HG03378 (cell line): ENCODE data around the gene ZNF333.
"Not testable (repeated sequence)": the region's sequence is repeated elsewhere in the genome, so short reads cannot be mapped to it uniquely, and the experiment has no call there.

Experiments
- ATAC-seq: cut with Tn5 transposase; IDR thresholded peaks from one replicate; pipeline ENCODE4 v1.9.1; 2021; ENCODE audit warnings: mild to moderate bottlenecking, moderate library complexity; ENCODE audit not compliant: unreplicated experiment

The ZNF333 gene

GRCh38 chr19:14695471-14695870, 5.6 kb downstream of the ZNF333 start:
- ATAC-seq, result no peak

GRCh38 chr19:14699641-14700040, 9.8 kb downstream of the ZNF333 start:
- ATAC-seq, result no peak

- ATAC-seq, result no peak
These were observed 11.0 kb downstream of the ZNF333 start for GRCh38 chr19:14700711-14701375.

DNA sequence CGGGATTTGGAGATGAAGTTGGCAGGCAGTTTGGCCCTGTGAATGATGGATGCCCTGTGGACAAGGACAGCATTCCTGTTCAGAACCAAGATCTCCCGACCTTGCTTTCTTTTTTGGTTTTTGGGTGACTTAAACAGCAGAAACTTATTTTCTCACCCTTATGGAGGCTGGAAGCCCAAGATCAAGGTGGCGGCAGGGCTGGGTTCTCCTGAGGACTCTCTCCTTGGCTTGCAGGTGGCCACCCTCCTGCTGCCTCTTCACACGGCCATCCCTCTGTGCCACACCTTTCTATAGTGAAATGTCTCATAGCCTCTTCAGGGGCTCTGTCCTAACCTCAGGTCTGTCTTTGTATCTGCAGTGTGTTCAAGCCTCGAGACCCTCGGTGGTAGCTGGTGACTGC, 14.0 kb downstream of the ZNF333 start:
- ATAC-seq, result no peak

DNA sequence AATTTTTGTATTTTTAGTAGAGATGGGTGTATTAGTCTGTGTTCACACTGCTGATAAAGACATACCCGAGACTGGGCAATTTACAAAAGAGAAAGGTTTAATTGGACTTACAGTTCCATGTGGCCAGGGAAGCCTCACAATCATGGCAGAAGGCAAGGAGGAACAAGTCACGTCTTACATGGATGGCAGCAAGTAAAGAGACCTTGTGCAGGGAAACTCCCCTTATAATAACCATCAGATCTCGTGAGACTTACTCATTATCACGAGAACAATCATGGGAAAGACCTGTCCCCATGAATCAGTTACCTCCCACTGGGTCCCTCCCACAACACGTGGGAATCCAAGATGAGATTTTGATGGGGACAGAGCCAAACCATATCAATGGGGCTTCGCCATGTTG, 14.6 kb downstream of the ZNF333 start:
- ATAC-seq, result no peak

- no peak for ATAC-seq
These were observed 26.0 kb downstream of the ZNF333 start for GRCh38 chr19:14715841-14716240.

GRCh38 chr19:14718522-14719116, 28.8 kb downstream of the ZNF333 start:
- ATAC-seq, result no peak

- no peak for ATAC-seq
These were observed 29.3 kb downstream of the ZNF333 start for GRCh38 chr19:14719162-14719561.

GRCh38 chr19:14722127-14722526, 32.3 kb downstream of the ZNF333 start:
- no peak for ATAC-seq

- ATAC-seq, result no peak
These were observed 38.7 kb downstream of the ZNF333 start for GRCh38 chr19:14728595-14728994.

- no peak for ATAC-seq
These were observed 41.4 kb downstream of the ZNF333 start for GRCh38 chr19:14731200-14731599.

GRCh38 chr19:14732510-14732909, 42.7 kb downstream of the ZNF333 start:
- ATAC-seq, result no peak

GRCh38 chr19:14733574-14733973, 43.7 kb downstream of the ZNF333 start:
- ATAC-seq, result no peak

GRCh38 chr19:14735915-14736314, 46.1 kb downstream of the ZNF333 start:
- ATAC-seq, result no peak

DNA sequence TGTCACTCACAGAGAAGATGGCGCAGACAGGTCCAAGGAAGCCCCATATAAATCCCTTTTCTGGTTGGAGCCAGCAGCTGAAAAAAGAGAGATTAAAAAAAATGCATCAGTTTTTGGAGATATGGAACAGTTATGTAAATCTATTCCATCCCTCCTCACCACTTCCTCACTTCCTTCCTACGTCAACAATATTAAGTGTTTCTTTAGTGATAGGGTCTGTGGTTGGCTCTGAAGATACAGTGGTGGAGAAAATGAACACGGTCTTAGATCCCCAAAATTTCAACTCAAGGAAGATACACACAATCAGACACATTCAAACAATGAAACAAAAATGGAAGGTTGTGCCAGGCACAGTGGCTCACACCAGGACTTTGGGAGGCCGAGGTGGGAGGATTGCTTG, 57.0 kb downstream of the ZNF333 start:
- no peak for ATAC-seq

GRCh38 chr19:14748601-14749000, 58.8 kb downstream of the ZNF333 start:
- ATAC-seq, result no peak

DNA sequence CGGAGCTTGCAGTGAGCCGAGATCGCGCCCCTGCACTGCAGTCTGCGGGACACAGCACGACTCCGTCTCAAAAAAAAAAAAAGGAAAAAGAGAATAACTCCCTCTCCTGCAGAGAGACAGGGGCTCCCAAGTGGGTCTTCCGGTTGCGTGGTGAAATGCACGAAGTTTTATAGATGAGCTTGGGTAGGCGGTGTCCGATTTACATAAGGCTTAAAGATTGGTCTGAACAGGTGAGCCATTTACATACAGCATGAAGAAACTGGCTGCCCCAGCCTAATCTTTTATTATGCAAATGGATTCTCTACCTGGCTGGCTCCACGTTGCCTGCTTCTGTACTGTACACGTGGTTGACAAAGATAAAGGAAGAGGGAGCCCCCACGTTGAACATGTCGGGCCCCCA, 69.0 kb downstream of the ZNF333 start:
- ATAC-seq, result no peak

DNA sequence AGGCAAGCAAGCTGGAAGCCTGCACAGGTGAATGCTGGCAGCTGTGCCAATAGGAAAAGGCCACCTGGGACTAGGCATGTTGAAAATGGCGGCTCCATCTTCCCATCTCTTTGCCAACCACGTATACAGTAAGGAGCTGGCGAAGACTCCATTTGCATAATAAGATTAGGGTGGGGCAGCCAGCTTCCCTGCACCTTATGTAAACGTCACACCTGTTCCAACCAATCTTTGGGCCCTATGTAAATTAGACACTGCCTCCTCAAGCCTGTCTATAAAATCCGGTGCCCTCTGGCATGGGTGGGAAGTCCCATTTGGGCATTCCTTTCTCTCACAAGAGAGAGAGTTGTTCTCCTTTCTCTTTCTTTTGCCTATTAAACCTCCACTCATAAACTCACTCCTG, 71.8 kb downstream of the ZNF333 start:
- ATAC-seq, result no peak

GRCh38 chr19:14762111-14762510, 72.3 kb downstream of the ZNF333 start:
- ATAC-seq, result no peak

- no peak for ATAC-seq
These were observed 73.8 kb downstream of the ZNF333 start for GRCh38 chr19:14763497-14764145.

- no peak for ATAC-seq
These were observed 74.6 kb downstream of the ZNF333 start for GRCh38 chr19:14764401-14764800.

- not testable (repeated sequence) for ATAC-seq
These were observed 75.6 kb downstream of the ZNF333 start for GRCh38 chr19:14765403-14765802.
